ENCODE data around the gene RNF144A. TPM values are rescaled to one million over a fixed set of nuclear protein-coding genes. Genes with fewer than 3 reads are reported as not detected.

RNF144A gene
- total and polyA plus RNA-seq, 2 experiments from 2014 or later: 2.8 to 14.7 TPM

GRCh38 chr2:7031547-7032245 lies 114.5 kb downstream of the RNF144A start:
- Mint-ChIP-seq H3K27me3 (ENCODE audit: insufficient read depth, low read depth, poor library complexity) (peaks cover 2% of the 10 kb centered on the region), H3K4me3 (no peak overlapping the region), H3K27ac (no peak overlapping the region), H3K4me1 (no peaks in the 10 kb centered on the region; the same call in 2 of the 3 replicates), H3K9me3 (no peaks in the 10 kb centered on the region), H3K36me3 (ENCODE audit: low read depth) (peaks cover 10% of the 10 kb centered on the region; the same call in 2 of the 3 replicates)
- ATAC-seq (no peak), DNase-seq (ENCODE audit: low spot score) (no peak)
- H3K4me3 ChIP-seq: no peak overlapping the region
- H2AFZ ChIP-seq: no peak overlapping the region
- TF ChIP-seq ETS1 (IDR thresholded peaks at IDR 0.05) (no peak), NANOG (IDR thresholded peaks at IDR 0.05; ENCODE audit: borderline replicate concordance) (no peak)
- H3K4me2 ChIP-seq: no peak overlapping the region
- H3K27ac ChIP-seq (ENCODE audit: low read depth): no peak overlapping the region
- no peaks in the 10 kb centered on the region for H3K9me2 ChIP-seq (ENCODE audit: insufficient read depth)
- no peaks in the 10 kb centered on the region for H3K27me3 ChIP-seq (ENCODE audit: insufficient read depth)
- no peaks in the 10 kb centered on the region for H3K36me3 ChIP-seq (ENCODE audit: insufficient read depth)
- no peaks in the 10 kb centered on the region for H3K4me1 ChIP-seq (ENCODE audit: insufficient read depth)
- no peaks in the 10 kb centered on the region for H3K79me2 ChIP-seq (replicated peaks; ENCODE audit: insufficient read depth)
- H4K20me1 ChIP-seq (replicated peaks; ENCODE audit: insufficient read depth): no peaks in the 10 kb centered on the region
- H3F3A ChIP-seq (replicated peaks; ENCODE audit: low read depth): no peaks in the 10 kb centered on the region

GRCh38 chr2:7032371-7032770 lies 115.2 kb downstream of the RNF144A start:
- H3K4me1 ChIP-seq (ENCODE audit: insufficient read depth): no peaks in the 10 kb centered on the region
- H3K27me3 ChIP-seq (ENCODE audit: insufficient read depth): no peaks in the 10 kb centered on the region
- H4K20me1 ChIP-seq (replicated peaks; ENCODE audit: insufficient read depth): no peaks in the 10 kb centered on the region
- no peak overlapping the region for H3K4me2 ChIP-seq
- H3K4me3 ChIP-seq: no peak overlapping the region
- no peak overlapping the region for H2AFZ ChIP-seq
- DNase-seq (ENCODE audit: low spot score) (no peak), ATAC-seq (no peak)
- H3K79me2 ChIP-seq (replicated peaks; ENCODE audit: insufficient read depth): no peaks in the 10 kb centered on the region
- Mint-ChIP-seq H3K27me3 (ENCODE audit: insufficient read depth, low read depth, poor library complexity) (peaks cover 2% of the 10 kb centered on the region), H3K4me1 (no peaks in the 10 kb centered on the region; the same call in 2 of the 3 replicates), H3K4me3 (no peak overlapping the region), H3K36me3 (ENCODE audit: low read depth) (peaks cover 10% of the 10 kb centered on the region; the same call in 2 of the 3 replicates), H3K27ac (no peak overlapping the region), H3K9me3 (no peaks in the 10 kb centered on the region)
- TF ChIP-seq ZNF114 (CRISPR knock-in tag; IDR thresholded peaks at IDR 0.05): no peak
- no peak for TF ChIP-seq EZH2phosphoT487 (IDR thresholded peaks at IDR 0.05; ENCODE audit: unreplicated experiment)
- no peak for TF ChIP-seq ZNF462 (CRISPR knock-in tag; IDR thresholded peaks at IDR 0.05)
- no peak for TF ChIP-seq POLR2AphosphoS5 (IDR thresholded peaks at IDR 0.05; ENCODE audit: low read depth)
- no peak for TF ChIP-seq EZH2 (IDR thresholded peaks at IDR 0.05; ENCODE audit: low read depth, unreplicated experiment)
- no peak for TF ChIP-seq CTCF (conservative IDR thresholded peaks at IDR 0.05; ENCODE audit: low read depth in 2 of 2)
- TF ChIP-seq ZNF331 (CRISPR knock-in tag; IDR thresholded peaks at IDR 0.05; ENCODE audit: low read depth): no peak
- no peak for TF ChIP-seq STAT1 (IDR thresholded peaks at IDR 0.05; ENCODE audit: unreplicated experiment)
- H3K27ac ChIP-seq (ENCODE audit: low read depth): no peak overlapping the region
- no peaks in the 10 kb centered on the region for H3F3A ChIP-seq (replicated peaks; ENCODE audit: low read depth)
- no peaks in the 10 kb centered on the region for H3K36me3 ChIP-seq (ENCODE audit: insufficient read depth)
- H3K9me2 ChIP-seq (ENCODE audit: insufficient read depth): no peaks in the 10 kb centered on the region
